Measurements from ENCODE around the gene ATP5F1A. TPM values are rescaled to one million over a fixed set of nuclear protein-coding genes. Genes with fewer than 3 reads are reported as not detected.
A peak's percentile ranks its signal among the peaks of the same experiment; 100 is the strongest.
"Not testable (repeated sequence)": the region's sequence is repeated elsewhere in the genome, so short reads cannot be mapped to it uniquely, and the experiment has no call there.

The ATP5F1A gene
- 912 and 973 TPM in 2 replicates for total RNA-seq (2014; rRNA removed; shearing (Covaris generic))

GRCh38 chr18:46097801-46098615 is at the start of gene ATP5F1A:
TSS of gene ATP5F1A (minus strand) at chr18:46098296. CDS start at chr18:46098231, 65 bp downstream.
- in situ Hi-C loops (cut with HindIII; ENCODE audit: low sequenced_read_pairs): no loop called here

GRCh38 chr18:46141199-46141598 is 43.1 kb upstream of the ATP5F1A start:
- in situ Hi-C loops (cut with HindIII; ENCODE audit: low sequenced_read_pairs): no loop called here
- DNase-seq (ENCODE audit: low spot score): no peak

More at GRCh38 chr18:46097801-46098615, at the start of gene ATP5F1A:
- peak; percentile 91 for DNase-seq (ENCODE audit: low spot score)

GRCh38 chr18:46140173-46140572 is 42.1 kb upstream of the ATP5F1A start:
- in situ Hi-C loops (cut with HindIII; ENCODE audit: low sequenced_read_pairs): no loop called here
- no peak for DNase-seq (ENCODE audit: low spot score)

GRCh38 chr18:46134920-46135675 is 37.0 kb upstream of the ATP5F1A start:
- DNase-seq (ENCODE audit: low spot score): no peak
- in situ Hi-C loops (cut with HindIII; ENCODE audit: low sequenced_read_pairs): no loop called here

GRCh38 chr18:46133534-46133933 is 35.4 kb upstream of the ATP5F1A start:
- in situ Hi-C loops (cut with HindIII; ENCODE audit: low sequenced_read_pairs): no loop called here
- no peak for DNase-seq (ENCODE audit: low spot score)

- not testable (repeated sequence) for DNase-seq (ENCODE audit: low spot score)
Observed at GRCh38 chr18:46130549-46130948, 32.5 kb upstream of the ATP5F1A start.

GRCh38 chr18:46130061-46130460 is 32.0 kb upstream of the ATP5F1A start:
- DNase-seq (ENCODE audit: low spot score): no peak
- in situ Hi-C loops (cut with HindIII; ENCODE audit: low sequenced_read_pairs): no loop called here

More at GRCh38 chr18:46130549-46130948, 32.5 kb upstream of the ATP5F1A start:
- in situ Hi-C loops (cut with HindIII; ENCODE audit: low sequenced_read_pairs): not testable (repeated sequence)

GRCh38 chr18:46126625-46127024 is 28.5 kb upstream of the ATP5F1A start:
- in situ Hi-C loops (cut with HindIII; ENCODE audit: low sequenced_read_pairs); DNase-seq (ENCODE audit: low spot score): not testable (repeated sequence)

GRCh38 chr18:46113751-46114150 is 15.7 kb upstream of the ATP5F1A start:
- DNase-seq (ENCODE audit: low spot score): no peak
- in situ Hi-C loops (cut with HindIII; ENCODE audit: low sequenced_read_pairs): no loop called here

- in situ Hi-C loops (cut with HindIII; ENCODE audit: low sequenced_read_pairs): no loop called here
- no peak for DNase-seq (ENCODE audit: low spot score)
Observed at GRCh38 chr18:46110406-46110805, 12.3 kb upstream of the ATP5F1A start.

- in situ Hi-C loops (cut with HindIII; ENCODE audit: low sequenced_read_pairs): no loop called here
- DNase-seq (ENCODE audit: low spot score): no peak
Observed at GRCh38 chr18:46109386-46109785, 11.3 kb upstream of the ATP5F1A start.

GRCh38 chr18:46104128-46104911 is 6.2 kb upstream of the ATP5F1A start, which contains the start of gene HAUS1:
TSS of gene HAUS1 (plus strand) at chr18:46104385. CDS start at chr18:46104412, 27 bp downstream.
- in situ Hi-C loops (cut with HindIII; ENCODE audit: low sequenced_read_pairs): no loop called here
- peak; percentile 95 for DNase-seq (ENCODE audit: low spot score)

GRCh38 chr18:46099463-46099862 is 1.4 kb upstream of the ATP5F1A start:
- in situ Hi-C loops (cut with HindIII; ENCODE audit: low sequenced_read_pairs): no loop called here

GRCh38 chr18:46098616-46098933 is 479 bp upstream of the ATP5F1A start:
- DNase-seq (ENCODE audit: low spot score): no peak

More at GRCh38 chr18:46099463-46099862, 1.4 kb upstream of the ATP5F1A start:
- no peak for DNase-seq (ENCODE audit: low spot score)

GRCh38 chr18:46097431-46097800 is 680 bp downstream of the ATP5F1A start:
- no peak for DNase-seq (ENCODE audit: low spot score)
- in situ Hi-C loops (cut with HindIII; ENCODE audit: low sequenced_read_pairs): no loop called here

More at GRCh38 chr18:46098616-46098933, 479 bp upstream of the ATP5F1A start:
- in situ Hi-C loops (cut with HindIII; ENCODE audit: low sequenced_read_pairs): no loop called here

- in situ Hi-C loops (cut with HindIII; ENCODE audit: low sequenced_read_pairs): no loop called here
- peak; percentile 22 for DNase-seq (ENCODE audit: low spot score)
Observed at GRCh38 chr18:46096651-46097300, 1.3 kb downstream of the ATP5F1A start.

- in situ Hi-C loops (cut with HindIII; ENCODE audit: low sequenced_read_pairs): no loop called here
- DNase-seq (ENCODE audit: low spot score): no peak
Observed at GRCh38 chr18:46095532-46095931, 2.6 kb downstream of the ATP5F1A start.

- in situ Hi-C loops (cut with HindIII; ENCODE audit: low sequenced_read_pairs); DNase-seq (ENCODE audit: low spot score): not testable (repeated sequence)
Observed at GRCh38 chr18:46088501-46088900, 9.6 kb downstream of the ATP5F1A start.

- in situ Hi-C loops (cut with HindIII; ENCODE audit: low sequenced_read_pairs): no loop called here
- DNase-seq (ENCODE audit: low spot score): no peak
Observed at GRCh38 chr18:46084431-46084830, 13.7 kb downstream of the ATP5F1A start.

All from G401 (cell line).